Lower leg skin (tissue), 3 donors: ENCODE measurements around the gene IER5.

Experiments used
- CTCF ChIP-seq, 3 donors: fragments of 450-650 bp; IDR thresholded peaks; one replicate each; pipeline ENCODE4 v1.5.1; 2016; ENCODE audit warnings: antibody characterized with exemption in 3 of 3, mild to moderate bottlenecking in 3 of 3, moderate library complexity in 2 of 3
- POLR2A ChIP-seq, 2 donors: fragments of 450-650 bp; IDR thresholded peaks; one replicate each; pipeline ENCODE4 v1.6.1; 2016 to 2017; ENCODE audit warnings: antibody characterized with exemption in 2 of 2, mild to moderate bottlenecking in 1 of 2, moderate library complexity in 1 of 2

- TF ChIP-seq POLR2A (IDR thresholded peaks at IDR 0.05) (no peak), CTCF (IDR thresholded peaks at IDR 0.05) (no peak)
Observed at GRCh38 chr1:181117648-181118449, 29.3 kb downstream of the IER5 start.
